K562 (cell line): ENCODE results near the gene TPRX2. TPM values are rescaled to one million over a fixed set of nuclear protein-coding genes. Genes with fewer than 3 reads are reported as not detected.
A peak's percentile ranks its signal among the peaks of the same experiment; 100 is the strongest.

ENCODE experiments used
- CTBP1 ChIP-seq: fragments of 450-650 bp; IDR thresholded peaks from 2 replicates; pipeline ENCODE4 v1.6.1; 2016; ENCODE audit warnings: borderline replicate concordance
- ETV1 ChIP-seq: fragments of 450-650 bp; conservative IDR thresholded peaks from 2 replicates; pipeline ENCODE4 v1.6.1; 2016; ENCODE audit warnings: missing genetic modification characterization, control low read depth, low read depth, missing compliant biosample characterization
- FOXK2 ChIP-seq, 2 experiments: fragments of 450-650 bp; IDR thresholded peaks in 1 of 2; conservative IDR thresholded peaks in 1 of 2; 2 replicates each; pipeline ENCODE4 v1.6.1; 2016; ENCODE audit warnings: low read depth in 2 of 2, mild to moderate bottlenecking in 1 of 2
- HDAC8 ChIP-seq: fragments of 450-650 bp; IDR thresholded peaks from 2 replicates; pipeline ENCODE4 v1.6.1; 2016; ENCODE audit warnings: mild to moderate bottlenecking, missing genetic modification characterization, moderate library complexity, missing compliant biosample characterization
- NFIC ChIP-seq: fragments of 450-650 bp; IDR thresholded peaks from 2 replicates; pipeline ENCODE4 v1.6.1; 2017; ENCODE audit warnings: mild to moderate bottlenecking, inconsistent platforms
- NFRKB ChIP-seq: fragments of 450-650 bp; IDR thresholded peaks from 2 replicates; pipeline ENCODE4 v1.6.1; 2016; ENCODE audit warnings: low read depth
- RUNX1 ChIP-seq: sonication (generic); IDR thresholded peaks from 2 replicates; pipeline ENCODE4 v1.6.1; 2016; ENCODE audit warnings: antibody characterized with exemption, low read depth
- SMARCA5 ChIP-seq: fragments of 450-650 bp; IDR thresholded peaks from 2 replicates; pipeline ENCODE4 v1.6.1; 2016
- SP1 ChIP-seq: sonication (generic); formaldehyde crosslinking; IDR thresholded peaks from 2 replicates; pipeline ENCODE4 v1.8.1; 2022; ENCODE audit warnings: mild to moderate bottlenecking, missing genetic modification reagents
- U2AF2 ChIP-seq: fragments of 200-400 bp; formaldehyde crosslinking; optimal IDR thresholded peaks from 2 replicates; pipeline ENCODE3; 2017; ENCODE audit warnings: low read depth, mild to moderate bottlenecking, low read length
- YY1 ChIP-seq, 3 experiments: IDR thresholded peaks; 2 replicates each; pipeline ENCODE4 v1.6.1; 2011; ENCODE audit warnings: low read length in 2 of 3, mild to moderate bottlenecking in 2 of 3, moderate library complexity in 2 of 3, borderline replicate concordance in 1 of 3, control low read depth in 1 of 3, low read depth in 1 of 3; ENCODE audit not compliant: insufficient read depth in 3 of 3, insufficient replicate concordance in 2 of 3, control insufficient read depth in 1 of 3, insufficient read length in 1 of 3; ENCODE audit errors: extremely low read depth in 1 of 3
- ZBTB1 ChIP-seq: sonication (generic); formaldehyde crosslinking; IDR thresholded peaks from 2 replicates; pipeline ENCODE4 v1.8.1; 2023; ENCODE audit warnings: missing genetic modification reagents, low read depth, mild to moderate bottlenecking, borderline replicate concordance
- ZEB2 ChIP-seq: fragments of 450-650 bp; IDR thresholded peaks from 2 replicates; pipeline ENCODE4 v1.6.1; 2016
- ZNF408 ChIP-seq: fragments of 250-450 bp; sonication (Bioruptor Pico); IDR thresholded peaks from 2 replicates; pipeline ENCODE4 v1.4.0; 2020; ENCODE audit warnings: low read depth, mild to moderate bottlenecking, moderate library complexity
- ZNF586 ChIP-seq: fragments of 450-650 bp; formaldehyde crosslinking; conservative IDR thresholded peaks from 2 replicates; pipeline ENCODE4 v1.4.0; 2020; ENCODE audit warnings: mild to moderate bottlenecking, moderate library complexity
- ZNF780A ChIP-seq: fragments of 250-450 bp; sonication (Bioruptor Pico); IDR thresholded peaks from 2 replicates; pipeline ENCODE4 v1.5.0; 2021; ENCODE audit warnings: mild to moderate bottlenecking
- polyA plus RNA-seq, 8 experiments: library from polyadenylated mRNA; depleted of rRNA in 4 of 8; stranded (reverse) in 5 of 8; unstranded in 3 of 8; fragments of >200 nt; fragmentation: Nextera tagmentation in 2 of 8; fragmentation: Illumina TruSeq in 1 of 8; extraction: Ambion mirVana in 2 of 8; extraction: Trizol in 1 of 8; gene quantifications; 2 replicates each; pipeline versions ENCODE4 v1.2.1 to v1.2.3, GENCODE V29; 2011 to 2014; ENCODE audit warnings: inconsistent platforms in 1 of 8, missing spikeins in 1 of 8
- total RNA-seq, 7 experiments: library from RNA; depleted of rRNA in 6 of 7; stranded (reverse); fragments of >200 nt in 6 of 7; fragmentation: Illumina TruSeq in 2 of 7; extraction: Trizol in 2 of 7; gene quantifications; 2 replicates each; pipeline versions ENCODE4 v1.2.1 to v1.2.3, GENCODE V29; 2011 to 2021; ENCODE audit warnings: low replicate concordance in 1 of 7
- TF ChIP-seq, protein P1 (sequence below): fragments of 250-450 bp; sonication (Bioruptor Pico); IDR thresholded peaks from 2 replicates; pipeline ENCODE4 v1.4.0; 2020
- TF ChIP-seq, protein P2 (sequence below): sonication (generic); formaldehyde crosslinking; IDR thresholded peaks from 2 replicates; pipeline ENCODE4 v1.9.0; 2022; ENCODE audit warnings: mild to moderate bottlenecking, missing genetic modification reagents
- TF ChIP-seq, protein P3 (sequence below), 2 experiments: fragments of 450-650 bp; IDR thresholded peaks; 2 replicates each; pipeline ENCODE4 v1.6.1; 2018; ENCODE audit warnings: mild to moderate bottlenecking in 2 of 2, low read depth in 1 of 2; ENCODE audit not compliant: partially characterized antibody in 2 of 2
- TF ChIP-seq, protein P4 (sequence below): fragments of 250-450 bp; sonication (Bioruptor Pico); IDR thresholded peaks from 2 replicates; pipeline ENCODE4 v1.5.0; 2021

Gene TPRX2
- total and polyA plus RNA-seq, 9 of the 15 experiments (the other 6 are each of a cell fraction or from before 2014, with no cell fraction given), result not detected

DNA sequence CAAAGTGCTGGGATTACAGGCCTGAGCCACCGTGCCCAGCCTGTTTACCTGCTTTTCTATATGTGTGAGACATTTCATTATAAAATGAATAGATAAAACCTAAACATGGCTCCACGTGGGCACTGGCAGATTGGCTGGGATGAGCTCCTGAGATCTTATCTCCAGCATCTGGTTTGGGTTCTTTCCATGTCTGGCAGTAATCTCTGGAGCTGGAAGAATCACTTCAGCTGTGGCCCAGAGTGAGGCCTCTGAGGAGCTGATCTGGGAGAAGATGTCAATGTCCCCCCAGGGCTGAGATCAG lies 32.5 kb downstream of the TPRX2 start (continued):
- TF ChIP-seq ZEB2, result peak; percentile 71; the same call in 1 of the 2 replicates
- TF ChIP-seq NFIC, result no peak
- TF ChIP-seq ZNF780A (CRISPR knock-in tag), result 0 out of 2 replicates have a peak, but pooled peaks have one; percentile 11
- no peak for TF ChIP-seq HDAC8 (tag)
- TF ChIP-seq ETV1 (tag), result no peak
- peak in 1 of 3 experiments; percentile 21 for TF ChIP-seq YY1 (IDR thresholded peaks at IDR 0.05; ENCODE audit: borderline replicate concordance in 1 of 3, control insufficient read depth in 1 of 3, extremely low read depth in 1 of 3, insufficient read depth in 3 of 3, insufficient read length in 1 of 3, insufficient replicate concordance in 2 of 3, low read depth in 1 of 3, low read length in 2 of 3)
- TF ChIP-seq U2AF2, result no peak
- no peak for TF ChIP-seq SMARCA5
- TF ChIP-seq, protein P1, sequence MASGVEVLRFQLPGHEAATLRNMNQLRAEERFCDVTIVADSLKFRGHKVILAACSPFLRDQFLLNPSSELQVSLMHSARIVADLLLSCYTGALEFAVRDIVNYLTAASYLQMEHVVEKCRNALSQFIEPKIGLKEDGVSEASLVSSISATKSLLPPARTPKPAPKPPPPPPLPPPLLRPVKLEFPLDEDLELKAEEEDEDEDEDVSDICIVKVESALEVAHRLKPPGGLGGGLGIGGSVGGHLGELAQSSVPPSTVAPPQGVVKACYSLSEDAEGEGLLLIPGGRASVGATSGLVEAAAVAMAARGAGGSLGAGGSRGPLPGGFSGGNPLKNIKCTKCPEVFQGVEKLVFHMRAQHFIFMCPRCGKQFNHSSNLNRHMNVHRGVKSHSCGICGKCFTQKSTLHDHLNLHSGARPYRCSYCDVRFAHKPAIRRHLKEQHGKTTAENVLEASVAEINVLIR (CRISPR knock-in tag), result no peak
- peak; percentile 84; the same call in 1 of the 2 replicates for TF ChIP-seq CTBP1
- TF ChIP-seq, protein P2, sequence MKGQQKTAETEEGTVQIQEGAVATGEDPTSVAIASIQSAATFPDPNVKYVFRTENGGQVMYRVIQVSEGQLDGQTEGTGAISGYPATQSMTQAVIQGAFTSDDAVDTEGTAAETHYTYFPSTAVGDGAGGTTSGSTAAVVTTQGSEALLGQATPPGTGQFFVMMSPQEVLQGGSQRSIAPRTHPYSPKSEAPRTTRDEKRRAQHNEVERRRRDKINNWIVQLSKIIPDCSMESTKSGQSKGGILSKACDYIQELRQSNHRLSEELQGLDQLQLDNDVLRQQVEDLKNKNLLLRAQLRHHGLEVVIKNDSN (CRISPR knock-in tag), result peak; percentile 28; the same call in 1 of the 2 replicates
- TF ChIP-seq, protein P3, sequence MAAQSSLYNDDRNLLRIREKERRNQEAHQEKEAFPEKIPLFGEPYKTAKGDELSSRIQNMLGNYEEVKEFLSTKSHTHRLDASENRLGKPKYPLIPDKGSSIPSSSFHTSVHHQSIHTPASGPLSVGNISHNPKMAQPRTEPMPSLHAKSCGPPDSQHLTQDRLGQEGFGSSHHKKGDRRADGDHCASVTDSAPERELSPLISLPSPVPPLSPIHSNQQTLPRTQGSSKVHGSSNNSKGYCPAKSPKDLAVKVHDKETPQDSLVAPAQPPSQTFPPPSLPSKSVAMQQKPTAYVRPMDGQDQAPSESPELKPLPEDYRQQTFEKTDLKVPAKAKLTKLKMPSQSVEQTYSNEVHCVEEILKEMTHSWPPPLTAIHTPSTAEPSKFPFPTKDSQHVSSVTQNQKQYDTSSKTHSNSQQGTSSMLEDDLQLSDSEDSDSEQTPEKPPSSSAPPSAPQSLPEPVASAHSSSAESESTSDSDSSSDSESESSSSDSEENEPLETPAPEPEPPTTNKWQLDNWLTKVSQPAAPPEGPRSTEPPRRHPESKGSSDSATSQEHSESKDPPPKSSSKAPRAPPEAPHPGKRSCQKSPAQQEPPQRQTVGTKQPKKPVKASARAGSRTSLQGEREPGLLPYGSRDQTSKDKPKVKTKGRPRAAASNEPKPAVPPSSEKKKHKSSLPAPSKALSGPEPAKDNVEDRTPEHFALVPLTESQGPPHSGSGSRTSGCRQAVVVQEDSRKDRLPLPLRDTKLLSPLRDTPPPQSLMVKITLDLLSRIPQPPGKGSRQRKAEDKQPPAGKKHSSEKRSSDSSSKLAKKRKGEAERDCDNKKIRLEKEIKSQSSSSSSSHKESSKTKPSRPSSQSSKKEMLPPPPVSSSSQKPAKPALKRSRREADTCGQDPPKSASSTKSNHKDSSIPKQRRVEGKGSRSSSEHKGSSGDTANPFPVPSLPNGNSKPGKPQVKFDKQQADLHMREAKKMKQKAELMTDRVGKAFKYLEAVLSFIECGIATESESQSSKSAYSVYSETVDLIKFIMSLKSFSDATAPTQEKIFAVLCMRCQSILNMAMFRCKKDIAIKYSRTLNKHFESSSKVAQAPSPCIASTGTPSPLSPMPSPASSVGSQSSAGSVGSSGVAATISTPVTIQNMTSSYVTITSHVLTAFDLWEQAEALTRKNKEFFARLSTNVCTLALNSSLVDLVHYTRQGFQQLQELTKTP (IDR thresholded peaks at IDR 0.05; ENCODE audit: low read depth in 1 of 2, partially characterized antibody in 2 of 2), result peak in 1 of 2 experiments; percentile 22
- TF ChIP-seq RUNX1, result no peak
- no peak for TF ChIP-seq ZBTB1 (CRISPR knock-in tag)
- no peak for TF ChIP-seq SP1
- TF ChIP-seq FOXK2 (conservative IDR thresholded peaks at IDR 0.05 in 1 of 2, IDR thresholded peaks at IDR 0.05 in 1 of 2; ENCODE audit: low read depth in 2 of 2), result peak in 1 of 2 experiments; percentile 13; a peak in 2 of 4 replicates
- TF ChIP-seq ZNF586 (CRISPR knock-in tag), result no peak
- TF ChIP-seq ZNF408 (CRISPR knock-in tag), result no peak
- TF ChIP-seq, protein P4, sequence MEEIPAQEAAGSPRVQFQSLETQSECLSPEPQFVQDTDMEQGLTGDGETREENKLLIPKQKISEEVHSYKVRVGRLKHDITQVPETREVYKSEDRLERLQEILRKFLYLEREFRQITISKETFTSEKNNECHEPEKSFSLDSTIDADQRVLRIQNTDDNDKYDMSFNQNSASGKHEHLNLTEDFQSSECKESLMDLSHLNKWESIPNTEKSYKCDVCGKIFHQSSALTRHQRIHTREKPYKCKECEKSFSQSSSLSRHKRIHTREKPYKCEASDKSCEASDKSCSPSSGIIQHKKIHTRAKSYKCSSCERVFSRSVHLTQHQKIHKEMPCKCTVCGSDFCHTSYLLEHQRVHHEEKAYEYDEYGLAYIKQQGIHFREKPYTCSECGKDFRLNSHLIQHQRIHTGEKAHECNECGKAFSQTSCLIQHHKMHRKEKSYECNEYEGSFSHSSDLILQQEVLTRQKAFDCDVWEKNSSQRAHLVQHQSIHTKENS (CRISPR knock-in tag), result no peak
- TF ChIP-seq NFRKB, result 0 out of 2 replicates have a peak, but pooled peaks have one; percentile 37
